MG63 (cell line): ENCODE data around the gene CLEC4E. TPM values are rescaled to one million over a fixed set of nuclear protein-coding genes. Genes with fewer than 3 reads are reported as not detected.
A peak's percentile ranks its signal among the peaks of the same experiment; 100 is the strongest.
"Not testable (repeated sequence)": the region's sequence is repeated elsewhere in the genome, so short reads cannot be mapped to it uniquely, and the experiment has no call there.

Experiments used
- DNase-seq: peaks from one replicate; pipeline ENCODE4 v3.0.0-alpha.2; 2020
- H3K27me3 ChIP-seq: fragments of 250-450 bp; sonication (Bioruptor Pico); 2 replicates; pipeline ENCODE4 v1.5.1; 2020; ENCODE audit warnings: mild to moderate bottlenecking, moderate library complexity
- H3K36me3 ChIP-seq: fragments of 250-450 bp; sonication (Bioruptor Pico); 2 replicates; pipeline ENCODE4 v1.5.1; 2020; ENCODE audit warnings: mild to moderate bottlenecking, moderate library complexity
- H3K4me3 ChIP-seq: fragments of 250-450 bp; sonication (Bioruptor Pico); 2 replicates; pipeline ENCODE4 v1.5.1; 2020; ENCODE audit warnings: mild to moderate bottlenecking, moderate library complexity
- H3K9me3 ChIP-seq: fragments of 250-450 bp; sonication (Bioruptor Pico); 2 replicates; pipeline ENCODE4 v1.5.1; 2020; ENCODE audit warnings: mild to moderate bottlenecking, moderate library complexity
- total RNA-seq: library from RNA; depleted of rRNA; stranded (reverse); fragments of >200 nt; shearing (Covaris generic); gene quantifications from 2 replicates; pipeline ENCODE4 v1.2.3, GENCODE V29; 2014; ENCODE audit warnings: low replicate concordance; rRNA removed

CLEC4E gene
- total RNA-seq, result not detected in 2 replicates

- H3K27me3 ChIP-seq, result peaks cover 13% of the 10 kb centered on the region
- not testable (repeated sequence) for H3K4me3 ChIP-seq, H3K9me3 ChIP-seq, H3K36me3 ChIP-seq, DNase-seq
Measured at GRCh38 chr12:8540831-8541230, at the start of gene CLEC4E. Gene CLEC4E, minus strand, starts transcription at chr12:8540905. Its CDS starts 108 bp downstream, at chr12:8540797.

GRCh38 chr12:8589679-8590078, 49.0 kb upstream of the CLEC4E start:
- no peaks in the 10 kb centered on the region for H3K36me3 ChIP-seq
- DNase-seq, result no peak
- H3K9me3 ChIP-seq, result no peaks in the 10 kb centered on the region
- H3K27me3 ChIP-seq, result no peaks in the 10 kb centered on the region
- no peak overlapping the region for H3K4me3 ChIP-seq

- not testable (repeated sequence) for H3K9me3 ChIP-seq, H3K36me3 ChIP-seq, H3K27me3 ChIP-seq, H3K4me3 ChIP-seq
- peak; percentile 5 for DNase-seq
Measured at GRCh38 chr12:8584478-8584877, 43.8 kb upstream of the CLEC4E start.

- Histone ChIP-seq H3K9me3 (no peaks in the 10 kb centered on the region), H3K4me3 (no peak overlapping the region), H3K27me3 (no peaks in the 10 kb centered on the region), H3K36me3 (no peaks in the 10 kb centered on the region)
- no peak for DNase-seq
Measured at GRCh38 chr12:8584004-8584403, 43.3 kb upstream of the CLEC4E start.

GRCh38 chr12:8581098-8581784, 40.5 kb upstream of the CLEC4E start:
- DNase-seq, result no peak
- Histone ChIP-seq H3K27me3 (no peaks in the 10 kb centered on the region), H3K36me3 (no peaks in the 10 kb centered on the region), H3K4me3 (no peak overlapping the region), H3K9me3 (no peaks in the 10 kb centered on the region)

GRCh38 chr12:8577879-8578278, 37.2 kb upstream of the CLEC4E start:
- DNase-seq, result no peak
- H3K27me3 ChIP-seq, result no peaks in the 10 kb centered on the region
- H3K36me3 ChIP-seq, result no peaks in the 10 kb centered on the region
- no peak overlapping the region for H3K4me3 ChIP-seq
- no peaks in the 10 kb centered on the region for H3K9me3 ChIP-seq

GRCh38 chr12:8572507-8572906, 31.8 kb upstream of the CLEC4E start:
- no peak overlapping the region for H3K4me3 ChIP-seq
- H3K27me3 ChIP-seq, result no peaks in the 10 kb centered on the region
- DNase-seq, result no peak
- H3K9me3 ChIP-seq, result no peaks in the 10 kb centered on the region
- H3K36me3 ChIP-seq, result no peaks in the 10 kb centered on the region

- DNase-seq, result no peak
- H3K36me3 ChIP-seq, result no peaks in the 10 kb centered on the region
- no peak overlapping the region for H3K4me3 ChIP-seq
- H3K27me3 ChIP-seq, result no peaks in the 10 kb centered on the region
- no peaks in the 10 kb centered on the region for H3K9me3 ChIP-seq
Measured at GRCh38 chr12:8566525-8566924, 25.8 kb upstream of the CLEC4E start.

GRCh38 chr12:8566052-8566451, 25.3 kb upstream of the CLEC4E start:
- not testable (repeated sequence) for H3K36me3 ChIP-seq, H3K27me3 ChIP-seq, H3K4me3 ChIP-seq, H3K9me3 ChIP-seq, DNase-seq

- Histone ChIP-seq H3K4me3 (no peak overlapping the region), H3K27me3 (no peaks in the 10 kb centered on the region), H3K36me3 (no peaks in the 10 kb centered on the region), H3K9me3 (no peaks in the 10 kb centered on the region)
- no peak for DNase-seq
Measured at GRCh38 chr12:8564656-8565055, 24.0 kb upstream of the CLEC4E start.

- Histone ChIP-seq H3K9me3 (no peaks in the 10 kb centered on the region), H3K36me3 (no peaks in the 10 kb centered on the region), H3K27me3 (no peaks in the 10 kb centered on the region), H3K4me3 (no peak overlapping the region)
- no peak for DNase-seq
Measured at GRCh38 chr12:8563356-8563755, 22.7 kb upstream of the CLEC4E start.

- no peaks in the 10 kb centered on the region for H3K27me3 ChIP-seq
- no peak for DNase-seq
- no peak overlapping the region for H3K4me3 ChIP-seq
- no peaks in the 10 kb centered on the region for H3K36me3 ChIP-seq
- H3K9me3 ChIP-seq, result no peaks in the 10 kb centered on the region
Measured at GRCh38 chr12:8562310-8562709, 21.6 kb upstream of the CLEC4E start.

GRCh38 chr12:8561011-8561410, 20.3 kb upstream of the CLEC4E start:
- H3K9me3 ChIP-seq, result no peaks in the 10 kb centered on the region
- no peak overlapping the region for H3K4me3 ChIP-seq
- H3K36me3 ChIP-seq, result no peaks in the 10 kb centered on the region
- no peak for DNase-seq
- H3K27me3 ChIP-seq, result no peaks in the 10 kb centered on the region

GRCh38 chr12:8559676-8560075, 19.0 kb upstream of the CLEC4E start:
- Histone ChIP-seq H3K9me3 (no peaks in the 10 kb centered on the region), H3K27me3 (no peaks in the 10 kb centered on the region), H3K4me3 (no peak overlapping the region), H3K36me3 (no peaks in the 10 kb centered on the region)
- no peak for DNase-seq

- DNase-seq, result no peak
- Histone ChIP-seq H3K4me3 (no peak overlapping the region), H3K9me3 (no peaks in the 10 kb centered on the region), H3K27me3 (no peaks in the 10 kb centered on the region), H3K36me3 (no peaks in the 10 kb centered on the region)
Measured at GRCh38 chr12:8556531-8557097, 15.9 kb upstream of the CLEC4E start.

- Histone ChIP-seq H3K27me3 (no peaks in the 10 kb centered on the region), H3K36me3 (no peaks in the 10 kb centered on the region)
Measured at GRCh38 chr12:8554451-8555195, 13.9 kb upstream of the CLEC4E start.

GRCh38 chr12:8553088-8553627, 12.5 kb upstream of the CLEC4E start:
- no peak overlapping the region for H3K4me3 ChIP-seq
- no peaks in the 10 kb centered on the region for H3K9me3 ChIP-seq
- no peaks in the 10 kb centered on the region for H3K36me3 ChIP-seq
- DNase-seq, result no peak
- no peaks in the 10 kb centered on the region for H3K27me3 ChIP-seq

More at GRCh38 chr12:8554451-8555195, 13.9 kb upstream of the CLEC4E start:
- DNase-seq, result peak; percentile 17
- Histone ChIP-seq H3K9me3 (no peaks in the 10 kb centered on the region), H3K4me3 (no peak overlapping the region)
